CD14-positive monocyte (primary cell): ENCODE measurements around the gene ZNF552. TPM values are rescaled to one million over a fixed set of nuclear protein-coding genes. Genes with fewer than 3 reads are reported as not detected.

Source experiments
- DNase-seq, 3 donors: peaks; one replicate each; pipeline ENCODE4 v3.0.0-alpha.2; 2011 to 2022
- H2AFZ ChIP-seq: 2 replicates; pipeline ENCODE4 v1.6.0; 2012; ENCODE audit warnings: mild to moderate bottlenecking, low read depth, low read length, inconsistent platforms; ENCODE audit not compliant: insufficient read depth, poor library complexity, severe bottlenecking
- H3K27ac ChIP-seq, 2 donors: 1 replicate in 1 of 2; 2 replicates in 1 of 2; pipeline ENCODE4 v1.5.1; 2012 to 2013; ENCODE audit warnings: low read length in 2 of 2, control low read depth in 1 of 2, inconsistent platforms in 1 of 2, low read depth in 1 of 2, mild to moderate bottlenecking in 1 of 2
- H3K27me3 ChIP-seq, 2 donors: one replicate each; pipeline versions ENCODE4 v1.6.0 to v1.6.1; 2011 to 2013; ENCODE audit warnings: low read length in 2 of 2; ENCODE audit not compliant: control insufficient read depth in 2 of 2, insufficient read depth in 2 of 2
- H3K36me3 ChIP-seq, 2 donors: replicated peaks in 1 of 2; 1 replicate in 1 of 2; 2 replicates in 1 of 2; pipeline versions ENCODE4 v1.5.1 to v1.6.1; 2012 to 2013; ENCODE audit warnings: low read length in 2 of 2, control low read depth in 1 of 2, inconsistent platforms in 1 of 2, mild to moderate bottlenecking in 1 of 2; ENCODE audit not compliant: insufficient read depth in 2 of 2, control insufficient read depth in 1 of 2
- H3K4me1 ChIP-seq, 2 donors: 1 replicate in 1 of 2; 2 replicates in 1 of 2; pipeline versions ENCODE4 v1.5.1 to v1.6.1; 2012 to 2013; ENCODE audit warnings: low read length in 2 of 2, control low read depth in 1 of 2, inconsistent platforms in 1 of 2, mild to moderate bottlenecking in 1 of 2, moderate library complexity in 1 of 2; ENCODE audit not compliant: insufficient read depth in 2 of 2, control insufficient read depth in 1 of 2
- H3K4me2 ChIP-seq: replicated peaks from 2 replicates; pipeline ENCODE3; 2012; ENCODE audit warnings: low read length, moderate library complexity, mild to moderate bottlenecking; ENCODE audit not compliant: poor library complexity, severe bottlenecking; ENCODE audit errors: extremely low read depth
- H3K4me3 ChIP-seq, 3 experiments: fragments of 200-600 bp in 1 of 3; sonication (generic) in 1 of 3; replicated peaks in 1 of 3; 1 replicate in 2 of 3; 2 replicates in 1 of 3; pipeline ENCODE4 v1.5.1; 2011 to 2013; ENCODE audit warnings: low read length in 3 of 3, mild to moderate bottlenecking in 3 of 3, control low read depth in 2 of 3, low read depth in 2 of 3, inconsistent platforms in 1 of 3, moderate library complexity in 1 of 3
- H3K79me2 ChIP-seq: 2 replicates; pipeline ENCODE4 v1.6.0; 2012; ENCODE audit warnings: mild to moderate bottlenecking, control low read depth, inconsistent platforms, low read length, moderate library complexity; ENCODE audit not compliant: insufficient read depth
- H3K9ac ChIP-seq: 2 replicates; pipeline ENCODE4 v1.6.0; 2017; ENCODE audit warnings: low read length, mild to moderate bottlenecking; ENCODE audit not compliant: insufficient read depth, poor library complexity, severe bottlenecking
- H3K9me3 ChIP-seq, 2 donors: replicated peaks in 1 of 2; 1 replicate in 1 of 2; 2 replicates in 1 of 2; pipeline versions ENCODE4 v1.5.1 to v1.6.1; 2012 to 2013; ENCODE audit warnings: low read length in 2 of 2, control low read depth in 1 of 2; ENCODE audit not compliant: control insufficient read depth in 1 of 2, insufficient read depth in 1 of 2
- H4K20me1 ChIP-seq: 2 replicates; pipeline ENCODE4 v1.6.0; 2012; ENCODE audit warnings: mild to moderate bottlenecking, low read length, control low read depth, moderate library complexity; ENCODE audit not compliant: insufficient read depth
- H3K27ac Mint-ChIP-seq, 7 donors: one replicate each; pipeline ENCODE4 v1.8.0; 2020; ENCODE audit warnings: mild to moderate bottlenecking in 7 of 7, mixed read lengths in 7 of 7, moderate library complexity in 6 of 7, inconsistent platforms in 2 of 7
- H3K27me3 Mint-ChIP-seq, 3 donors: one replicate each; pipeline ENCODE4 v1.8.0; 2021 to 2022; ENCODE audit warnings: low read depth in 3 of 3, mild to moderate bottlenecking in 3 of 3, mixed read lengths in 3 of 3, moderate library complexity in 3 of 3, inconsistent platforms in 1 of 3
- H3K36me3 Mint-ChIP-seq, 2 donors: one replicate each; pipeline ENCODE4 v1.8.0; 2020; ENCODE audit warnings: mixed read lengths in 2 of 2, inconsistent platforms in 1 of 2, mild to moderate bottlenecking in 1 of 2
- H3K4me1 Mint-ChIP-seq: one replicate; pipeline ENCODE4 v1.8.0; 2020; ENCODE audit warnings: mild to moderate bottlenecking, mixed read lengths
- H3K4me3 Mint-ChIP-seq, 2 donors: one replicate each; pipeline ENCODE4 v1.8.0; 2020; ENCODE audit warnings: mild to moderate bottlenecking in 2 of 2, mixed read lengths in 2 of 2, moderate library complexity in 1 of 2
- H3K9me3 Mint-ChIP-seq, 7 donors: one replicate each; pipeline ENCODE4 v1.8.0; 2020 to 2022; ENCODE audit warnings: mixed read lengths in 7 of 7, mild to moderate bottlenecking in 6 of 7, moderate library complexity in 6 of 7, inconsistent platforms in 2 of 7
- CTCF ChIP-seq: fragments of 200-600 bp; IDR thresholded peaks from one replicate; pipeline ENCODE4 v1.8.0; 2022; ENCODE audit warnings: antibody characterized with exemption, mild to moderate bottlenecking
- WGBS: methylation state at CpG from one replicate; pipeline ENCODE4 v1.1.5; 2013; ENCODE audit warnings: missing lambda C conversion rate; ENCODE audit not compliant: insufficient coverage; 5-methylcytosine and 5-hydroxymethylcytosine counted together
- intact Hi-C, 2 donors: fragments of 100-400 bp; cut with micrococcal nuclease; formaldehyde crosslinking; loops; one replicate each; pipeline versions ENCODE4 v1.15.0 to v1.15.1; 2023
- polyA plus RNA-seq, 3 donors: library from polyadenylated mRNA; depleted of rRNA in 1 of 3; unstranded in 2 of 3; stranded (reverse) in 1 of 3; fragments of 300-500 nt in 2 of 3; fragments of >200 nt in 1 of 3; fragmentation: Illumina TruSeq in 2 of 3; gene quantifications; 1 replicate in 2 of 3; 2 replicates in 1 of 3; pipeline ENCODE4 v1.2.3, GENCODE V29; 2012 to 2021

ZNF552 gene
- polyA plus RNA-seq, 3 donors = 2.0 to 4.3 (median 2.9) TPM

- intact Hi-C loops = no loop called here
- Mint-ChIP-seq H3K4me1 (peaks cover 2% of the 10 kb centered on the region), H3K27me3 (no peaks in the 10 kb centered on the region), H3K4me3 (no peak overlapping the region), H3K36me3 (peaks cover 33 to 44% of the 10 kb centered on the region in 2 donors), H3K27ac (no peak overlapping the region), H3K9me3 (peaks cover 47 to 93% (median 89%) of the 10 kb centered on the region in 7 donors)
- Histone ChIP-seq H3K27ac (no peak overlapping the region), H3K79me2 (no peaks in the 10 kb centered on the region), H3K36me3 (peaks cover 6 to 62% of the 10 kb centered on the region in 2 donors), H3K4me2 (no peak overlapping the region), H3K9ac (no peak overlapping the region), H3K4me3 (peak overlapping the region in 1 of 3 experiments; percentile 28), H4K20me1 (no peaks in the 10 kb centered on the region), H3K4me1 (no peaks in the 10 kb centered on the region), H2AFZ (no peak overlapping the region), H3K27me3 (no peaks in the 10 kb centered on the region), H3K9me3 (peaks cover 88 to 96% of the 10 kb centered on the region in 2 donors)
- TF ChIP-seq CTCF = no peak
- no peak for DNase-seq
- 77% methylated on average over 3 of the region's 5 CpGs for WGBS
These were observed 27.8 kb downstream of the ZNF552 start for GRCh38 chr19:57786906-57787305.

- H3K4me3 ChIP-seq = peak overlapping the region in 1 of 3 experiments; percentile 28
- H3K27ac Mint-ChIP-seq = no peak overlapping the region
These were observed 28.4 kb downstream of the ZNF552 start for GRCh38 chr19:57786286-57786685.

More at GRCh38 chr19:57786286-57786685, 28.4 kb downstream of the ZNF552 start:
- Histone ChIP-seq H3K79me2 (no peaks in the 10 kb centered on the region), H3K4me1 (no peaks in the 10 kb centered on the region), H3K9me3 (peaks cover 93 to 94% of the 10 kb centered on the region in 2 donors), H3K9ac (no peak overlapping the region), H3K36me3 (peaks cover 6 to 67% of the 10 kb centered on the region in 2 donors), H4K20me1 (no peaks in the 10 kb centered on the region), H2AFZ (no peak overlapping the region), H3K4me2 (no peak overlapping the region), H3K27me3 (no peaks in the 10 kb centered on the region), H3K27ac (no peak overlapping the region)
- no peak for TF ChIP-seq CTCF
- intact Hi-C loops = no loop called here
- no peak for DNase-seq
- Mint-ChIP-seq H3K4me3 (no peak overlapping the region), H3K9me3 (peaks cover 48 to 93% (median 89%) of the 10 kb centered on the region in 7 donors), H3K27me3 (no peaks in the 10 kb centered on the region), H3K4me1 (peaks cover 2% of the 10 kb centered on the region), H3K36me3 (peaks cover 29 to 40% of the 10 kb centered on the region in 2 donors)
- WGBS = 95% methylated on average over 23 of the region's 38 CpGs
